Ovary (tissue), 9 donors: ENCODE measurements around the gene TMEM250. TPM values are rescaled to one million over a fixed set of nuclear protein-coding genes. Genes with fewer than 3 reads are reported as not detected.

ENCODE experiments used
- DNase-seq, 5 donors: peaks; one replicate each; pipeline ENCODE4 v3.0.0-alpha.2; 2019 to 2020
- H3K27ac ChIP-seq, 2 donors: fragments of 200-600 bp; one replicate each; pipeline versions ENCODE4 v1.5.1 to v1.8.0; 2019 to 2022
- H3K27me3 ChIP-seq: fragments of 200-600 bp; one replicate; pipeline ENCODE4 v1.8.0; 2022
- H3K36me3 ChIP-seq: fragments of 200-600 bp; sonication (generic); one replicate; pipeline ENCODE4 v1.5.1; 2019
- H3K4me1 ChIP-seq: one replicate; pipeline ENCODE4 v1.8.1; 2013; ENCODE audit warnings: mild to moderate bottlenecking, moderate library complexity; ENCODE audit not compliant: insufficient read depth
- H3K4me3 ChIP-seq: fragments of 200-600 bp; sonication (generic); one replicate; pipeline ENCODE4 v1.5.1; 2017
- H3K9me3 ChIP-seq, 2 donors: fragments of 200-600 bp in 1 of 2; sonication (generic) in 1 of 2; one replicate each; pipeline versions ENCODE4 v1.5.1 to v1.8.1; 2013 to 2019; ENCODE audit warnings: mild to moderate bottlenecking in 1 of 2, moderate library complexity in 1 of 2
- CTCF ChIP-seq, 3 donors: fragments of 450-650 bp in 2 of 3; fragments of 200-600 bp in 1 of 3; IDR thresholded peaks; one replicate each; pipeline versions ENCODE4 v1.5.1 to v1.8.0; 2016 to 2022; ENCODE audit warnings: antibody characterized with exemption in 3 of 3, mild to moderate bottlenecking in 1 of 3
- EP300 ChIP-seq: sonication (generic); formaldehyde crosslinking; IDR thresholded peaks from one replicate; pipeline ENCODE4 v1.6.1; 2017; ENCODE audit warnings: antibody characterized with exemption
- POLR2A ChIP-seq: fragments of 450-650 bp; IDR thresholded peaks from one replicate; pipeline ENCODE4 v1.6.1; 2017; ENCODE audit warnings: antibody characterized with exemption, mild to moderate bottlenecking, moderate library complexity
- WGBS, 3 donors: extraction: QIAGEN DNeasy Blood & Tissue Kit in 1 of 3; methylation state at CpG; one replicate each; pipeline versions ENCODE4 v1.1.5 to v1.1.7; 2013 to 2017; 5-methylcytosine and 5-hydroxymethylcytosine counted together
- intact Hi-C, 4 donors: fragments of 100-400 bp; cut with DNase I; formaldehyde crosslinking; loops; one replicate each; pipeline versions ENCODE4 v1.11.0 to v1.15.1; 2022 to 2023
- polyA plus RNA-seq, 2 donors: library from polyadenylated mRNA; stranded (reverse); fragments of 200-250 nt in 1 of 2; fragments of 350-450 nt in 1 of 2; fragmentation: Illumina TruSeq in 1 of 2; extraction: RNeasy Lipid Tissue Mini Kit (QIAGEN cat#74804) in 1 of 2; gene quantifications; one replicate each; pipeline ENCODE4 v1.2.3, GENCODE V29; 2013 to 2014
- total RNA-seq, 7 donors: library from RNA; depleted of rRNA in 2 of 7; stranded (reverse); fragments of >200 nt in 2 of 7; fragmentation: NEBNext Ultra II Directional in 3 of 7; extraction: Animal tissue kit (Norgen Biotek cat#: 25700) in 3 of 7; gene quantifications; one replicate each; pipeline versions ENCODE4 v1.1.0 to v1.2.4, GENCODE V29; 2016 to 2023
- donor health status: DM: no; HTN: no; CAD: no; lungs with moderate emphysema.
- donor health status: DM: no; HTN: no; CAD: no.
- donor health status: Bipolar disorder and iron deficiency.
- donor health status: DM: yes; HTN: yes; CAD: no.
- donor health status: DM: no; HTN: no; CAD: no.
- donor health status: DM: yes; HTN: yes; CAD: no.

The TMEM250 gene
- total and polyA plus RNA-seq, 9 donors: 3.7 to 35.2 (median 24.8) TPM

- Histone ChIP-seq H3K4me1 (peaks cover 11% of the 10 kb centered on the region), H3K27me3 (no peaks in the 10 kb centered on the region), H3K36me3 (no peaks in the 10 kb centered on the region), H3K9me3 (no peaks in the 10 kb centered on the region), H3K27ac (peak overlapping the region; percentile 21 to 30), H3K4me3 (peak overlapping the region; percentile 12)
- DNase-seq: no peak
- TF ChIP-seq POLR2A (no peak), EP300 (no peak), CTCF (IDR thresholded peaks at IDR 0.05) (no peak)
- intact Hi-C loops: no loop called here
- WGBS, 3 donors: 45 to 58% (median 50%) methylated on average over 17 to 22 of the region's 22 CpGs
Measured at GRCh38 chr9:136090768-136091581, 27.7 kb downstream of the TMEM250 start.

- WGBS, 3 donors: 74 to 80% (median 77%) methylated on average over 9 of the region's 9 CpGs
Measured at GRCh38 chr9:136090056-136090735, 28.5 kb downstream of the TMEM250 start.

GRCh38 chr9:136089697-136090045 is 29.0 kb downstream of the TMEM250 start:
- Histone ChIP-seq H3K9me3 (no peaks in the 10 kb centered on the region), H3K4me3 (no peak overlapping the region), H3K27ac (no peak overlapping the region), H3K27me3 (no peaks in the 10 kb centered on the region), H3K4me1 (peaks cover 7% of the 10 kb centered on the region), H3K36me3 (no peaks in the 10 kb centered on the region)
- no peak for DNase-seq
- 15 to 17% (median 15%) methylated on average over 3 of the region's 3 CpGs for WGBS, 3 donors
- intact Hi-C loops: loop anchor here in 2 of 4 donors (5.0 to 10.0 kb wide), 2 partner anchors 33 to 55 kb away; no protein-coding TSS in a partner anchor
- TF ChIP-seq CTCF (IDR thresholded peaks at IDR 0.05) (no peak), EP300 (no peak), POLR2A (no peak)

More at GRCh38 chr9:136090056-136090735, 28.5 kb downstream of the TMEM250 start:
- no peak overlapping the region for H3K4me3 ChIP-seq
- peak overlapping the region; percentile 21 to 30 for H3K27ac ChIP-seq
- peak in 1 of 5 donors; percentile 16 for DNase-seq
- no peaks in the 10 kb centered on the region for H3K9me3 ChIP-seq
- no peak for TF ChIP-seq EP300
- TF ChIP-seq CTCF (IDR thresholded peaks at IDR 0.05): no peak
- TF ChIP-seq POLR2A: no peak
- peaks cover 7% of the 10 kb centered on the region for H3K4me1 ChIP-seq
- no peaks in the 10 kb centered on the region for H3K27me3 ChIP-seq
- H3K36me3 ChIP-seq: no peaks in the 10 kb centered on the region
- intact Hi-C loops: no loop called here

GRCh38 chr9:136088939-136089696 is 29.6 kb downstream of the TMEM250 start:
- Histone ChIP-seq H3K27ac (no peak overlapping the region), H3K9me3 (no peaks in the 10 kb centered on the region), H3K4me1 (peaks cover 7% of the 10 kb centered on the region), H3K27me3 (no peaks in the 10 kb centered on the region), H3K4me3 (no peak overlapping the region), H3K36me3 (no peaks in the 10 kb centered on the region)
- TF ChIP-seq CTCF (IDR thresholded peaks at IDR 0.05): no peak
- no peak for TF ChIP-seq POLR2A
- no peak for TF ChIP-seq EP300
- peak in 2 of 5 donors; percentile 33 to 38 for DNase-seq
- WGBS, 3 donors: 70 to 75% (median 72%) methylated on average over 17 to 22 of the region's 22 CpGs
- intact Hi-C loops: loop anchor here in 2 of 4 donors (5.0 to 10.0 kb wide), 2 partner anchors 33 to 54 kb away; no protein-coding TSS in a partner anchor
